HEK293 (cell line): ENCODE measurements around the gene MEAK7.

Experiments used
- BCL11A ChIP-seq: fragments of 450-650 bp; formaldehyde crosslinking; IDR thresholded peaks from 2 replicates; pipeline ENCODE4 v1.5.1; 2016; ENCODE audit warnings: low read depth, missing biosample characterization, missing genetic modification characterization
- CTCF ChIP-seq: fragments of 450-650 bp; formaldehyde crosslinking; IDR thresholded peaks from 2 replicates; pipeline ENCODE4 v1.5.1; 2016; ENCODE audit warnings: missing biosample characterization, missing genetic modification characterization
- ZNF223 ChIP-seq: fragments of 450-650 bp; formaldehyde crosslinking; IDR thresholded peaks from 2 replicates; pipeline ENCODE4 v1.5.1; 2016; ENCODE audit warnings: missing biosample characterization, missing genetic modification characterization
- ZNF362 ChIP-seq: fragments of 450-650 bp; formaldehyde crosslinking; IDR thresholded peaks from 2 replicates; pipeline ENCODE4 v1.5.1; 2016; ENCODE audit warnings: missing biosample characterization, missing genetic modification characterization
- ZNF548 ChIP-seq: fragments of 450-650 bp; formaldehyde crosslinking; IDR thresholded peaks from 2 replicates; pipeline ENCODE4 v1.5.1; 2016; ENCODE audit warnings: missing biosample characterization, missing genetic modification characterization
- ZNF610 ChIP-seq: fragments of 450-650 bp; formaldehyde crosslinking; IDR thresholded peaks from 2 replicates; pipeline ENCODE4 v1.5.1; 2016; ENCODE audit warnings: missing biosample characterization, missing genetic modification characterization, borderline replicate concordance
- ZNF692 ChIP-seq: fragments of 450-650 bp; formaldehyde crosslinking; IDR thresholded peaks from 2 replicates; pipeline ENCODE4 v1.5.1; 2016; ENCODE audit warnings: missing biosample characterization, missing genetic modification characterization

- TF ChIP-seq ZNF548 (no peak), CTCF (tag by site-specific recombination) (no peak), BCL11A (tag by site-specific recombination) (no peak), ZNF223 (no peak), ZNF362 (tag by site-specific recombination) (no peak), ZNF610 (tag by site-specific recombination) (no peak), ZNF692 (no peak)
These were observed 42.4 kb upstream of the MEAK7 start for GRCh38 chr16:84546669-84547545.
